Left hindlimb (tissue), 1 donor: ENCODE data around the gene TEX10.

ENCODE experiments used
- DNase-seq: peaks from one replicate; pipeline ENCODE4 v3.0.0-alpha.2; 2018

The TEX10 gene

DNA sequence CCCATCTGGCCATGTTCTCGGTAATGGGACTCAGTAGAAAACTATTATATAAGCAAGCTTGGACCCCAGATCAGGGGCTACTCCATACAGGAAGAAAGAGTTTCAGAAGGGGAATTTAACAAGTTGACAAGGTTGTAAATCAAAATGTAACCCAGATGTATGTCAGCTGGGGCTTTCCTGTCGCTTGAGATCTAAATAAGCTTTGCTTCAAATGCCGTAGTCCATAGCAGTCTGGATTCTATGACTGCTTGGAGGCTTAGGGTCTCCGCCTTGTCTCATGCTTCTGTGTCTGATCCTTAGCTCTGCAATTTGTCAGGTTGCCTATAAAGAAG is 70.4 kb downstream of the TEX10 start:
- no peak for DNase-seq

DNA sequence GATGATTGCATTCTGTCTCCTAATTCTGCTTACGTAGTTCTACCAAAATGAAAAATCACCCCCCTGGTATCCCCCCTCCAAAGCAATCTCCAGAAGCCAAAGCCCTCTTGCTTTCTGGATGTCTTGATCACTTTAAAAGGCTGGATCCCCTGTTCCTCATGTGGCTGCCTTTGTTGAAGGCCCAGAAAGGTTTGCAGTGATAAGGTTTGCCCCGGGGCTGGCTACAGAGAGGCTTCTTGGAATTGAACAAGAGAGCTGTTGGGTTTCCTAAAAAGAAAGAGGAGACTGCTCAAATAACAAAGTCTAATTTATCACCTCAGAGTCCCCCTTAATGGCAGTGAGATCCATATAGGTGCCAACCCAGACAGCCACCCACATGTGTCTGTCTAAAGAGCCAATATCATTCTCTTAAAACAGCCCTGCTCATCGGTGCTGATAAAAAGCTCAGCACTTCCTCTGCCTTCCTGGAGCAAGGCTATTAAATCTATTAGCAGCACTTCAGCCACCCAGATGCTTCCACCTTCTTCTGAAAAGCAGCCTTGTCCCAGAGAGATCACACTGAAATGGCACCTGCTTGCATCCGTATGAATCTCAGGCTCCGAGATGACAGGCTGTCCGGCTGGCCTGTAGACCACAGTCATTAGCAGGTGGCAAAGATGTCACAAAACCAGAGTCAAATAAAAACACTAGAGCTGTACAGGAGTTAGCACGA is 70.9 kb downstream of the TEX10 start:
- no peak for DNase-seq

DNA sequence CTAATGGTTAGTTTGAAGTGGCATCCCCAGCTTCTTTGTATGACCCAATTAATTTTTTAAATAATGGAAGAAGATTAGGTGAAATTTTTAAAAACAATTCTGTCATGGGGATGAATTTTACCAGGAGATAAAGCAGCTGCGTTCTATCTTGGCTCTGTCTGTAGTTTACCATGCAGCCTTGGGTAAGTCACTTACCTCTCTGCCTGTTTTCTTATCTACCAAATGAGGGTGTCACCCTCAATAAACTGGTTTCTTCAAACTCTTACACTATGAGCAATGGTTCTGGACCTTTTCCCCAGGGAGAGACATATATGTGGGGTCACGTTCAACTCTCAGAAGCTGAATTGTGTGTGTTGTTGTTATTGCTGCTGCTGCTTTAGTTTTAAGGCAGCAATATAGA is 71.7 kb downstream of the TEX10 start:
- no peak for DNase-seq

DNA sequence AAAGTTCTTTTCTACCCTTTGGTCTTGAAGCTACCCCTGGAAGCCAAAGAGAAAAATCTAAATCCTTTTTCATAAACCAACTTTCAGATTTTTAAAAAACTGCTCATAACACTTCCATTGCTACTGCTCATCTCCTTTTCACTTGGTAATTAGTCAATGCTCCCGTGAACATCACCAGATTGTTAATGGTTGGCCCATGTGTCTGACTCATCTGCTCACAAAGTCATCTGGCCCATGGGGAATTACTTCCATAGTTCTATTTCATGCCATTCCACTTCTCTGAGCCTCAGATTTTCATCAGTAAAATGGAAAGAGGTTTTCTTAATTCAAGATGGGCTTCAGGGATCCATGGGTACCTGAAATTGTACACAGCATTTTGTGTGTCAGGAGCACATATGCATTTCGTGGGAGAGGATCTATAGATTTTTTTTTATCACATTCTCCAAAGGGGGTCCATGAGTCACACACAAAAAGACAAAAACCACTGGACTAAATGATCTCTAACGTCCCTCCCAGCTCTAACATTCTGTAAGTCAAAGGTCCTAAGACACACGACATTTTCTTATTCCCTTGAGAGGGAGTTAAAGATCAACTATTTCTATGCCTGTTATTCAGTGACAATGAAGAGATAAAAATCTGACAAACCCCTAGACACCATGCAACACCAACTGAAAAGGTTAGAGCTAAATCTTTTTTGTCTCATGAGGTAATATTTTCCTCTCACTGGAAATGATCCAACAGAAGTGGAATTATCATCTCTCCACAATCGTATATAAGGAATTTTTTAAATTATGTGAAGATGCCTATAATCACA is 75.4 kb downstream of the TEX10 start:
- no peak for DNase-seq

DNA sequence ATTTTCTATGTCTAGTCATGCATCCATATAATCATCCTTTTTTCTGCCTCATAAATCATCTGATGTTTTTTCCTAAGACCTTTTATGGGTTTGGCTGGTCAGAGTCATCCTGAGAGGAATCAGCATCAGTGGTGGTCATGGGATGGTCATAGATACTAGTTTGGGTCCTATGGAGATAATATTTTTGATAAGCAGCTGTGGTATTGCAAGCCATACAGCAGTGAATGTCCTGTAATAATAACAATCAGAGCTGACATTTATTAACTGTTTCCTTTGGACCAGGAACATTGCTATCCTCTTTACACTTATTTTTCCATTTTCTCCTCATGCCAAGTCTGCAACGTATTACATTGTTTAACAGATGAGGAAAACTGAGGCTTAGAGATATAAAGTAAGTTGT is 83.1 kb downstream of the TEX10 start:
- no peak for DNase-seq

DNA sequence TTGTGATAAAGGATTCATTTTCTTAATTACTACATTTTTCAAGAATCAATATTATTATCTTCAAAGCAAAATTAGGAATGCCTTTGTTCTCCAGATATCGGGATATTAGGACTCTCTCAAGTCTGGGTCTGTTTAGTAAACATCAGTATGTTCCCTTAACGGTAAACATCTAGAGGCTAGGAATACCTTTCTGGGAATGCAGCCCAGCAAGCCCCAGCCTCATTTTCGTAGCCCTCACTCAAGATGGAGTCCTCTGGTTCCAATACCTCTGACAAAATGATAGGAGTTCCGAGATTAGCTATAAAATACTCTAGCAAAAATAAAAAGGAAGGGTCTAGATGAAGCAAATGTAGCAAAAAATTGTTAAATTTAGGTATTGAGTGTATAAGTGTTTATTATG is 84.5 kb downstream of the TEX10 start:
- DNase-seq = no peak

DNA sequence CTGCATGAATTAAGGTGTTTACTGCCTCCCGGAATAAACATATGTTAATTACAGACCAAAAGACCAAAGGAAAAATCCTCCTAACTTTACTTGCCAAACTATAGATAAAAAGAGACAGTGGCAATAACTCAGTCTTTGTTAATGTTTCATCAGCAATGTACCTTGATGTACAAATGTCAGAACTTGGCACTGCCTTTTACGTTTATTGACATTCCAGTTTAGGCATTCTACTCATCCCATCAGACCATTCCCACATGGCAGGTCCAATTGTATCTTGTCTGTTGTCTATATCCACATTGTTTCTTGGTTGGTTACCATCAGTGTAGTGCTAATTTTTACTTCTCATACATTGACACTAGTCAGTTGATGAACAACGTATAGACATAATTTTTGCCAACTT is 85.5 kb downstream of the TEX10 start:
- no peak for DNase-seq
